ENCODE data around the gene C10orf95. TPM values are rescaled to one million over a fixed set of nuclear protein-coding genes. Genes with fewer than 3 reads are reported as not detected.

C10orf95 gene
- total and polyA plus RNA-seq, 2 of the 13 experiments (the other 11 are each of a cell fraction or from before 2014, with no cell fraction given) = 0.05 to 0.07 TPM

- TF ChIP-seq HCFC1 (IDR thresholded peaks at IDR 0.05; ENCODE audit: low read depth, low read length) (peak; percentile 79), ZNF577 (CRISPR knock-in tag; IDR thresholded peaks at IDR 0.05; ENCODE audit: borderline replicate concordance, low read depth) (no peak), ETV5 (CRISPR knock-in tag; IDR thresholded peaks at IDR 0.05; ENCODE audit: borderline replicate concordance) (peak; percentile 51; the same call in 1 of the 2 replicates), ZEB1 (IDR thresholded peaks at IDR 0.05; ENCODE audit: insufficient replicate concordance, low read depth) (peak; percentile 99), AKAP8 (CRISPR knock-in tag; IDR thresholded peaks at IDR 0.05) (0 out of 2 replicates have a peak, but pooled peaks have one; percentile 59), TARDBP (CRISPR knock-in tag; IDR thresholded peaks at IDR 0.05) (0 out of 2 replicates have a peak, but pooled peaks have one; percentile 61), MXD3 (CRISPR knock-in tag; IDR thresholded peaks at IDR 0.05) (0 out of 2 replicates have a peak, but pooled peaks have one; percentile 52), KAT8 (CRISPR knock-in tag; IDR thresholded peaks at IDR 0.05) (peak; percentile 87), SNAPC2 (CRISPR knock-in tag; IDR thresholded peaks at IDR 0.05) (0 out of 2 replicates have a peak, but pooled peaks have one; percentile 38), MYC (CRISPR knock-in tag; IDR thresholded peaks at IDR 0.05; ENCODE audit: borderline replicate concordance) (peak; percentile 59; the same call in 1 of the 2 replicates), PHF8 (CRISPR knock-in tag; IDR thresholded peaks at IDR 0.05) (no peak; the same call in 1 of the 2 replicates), ZNF225 (CRISPR knock-in tag; IDR thresholded peaks at IDR 0.05) (no peak), MAZ (IDR thresholded peaks at IDR 0.05; ENCODE audit: borderline replicate concordance, low read depth, low read length) (peak; percentile 97), MAZ (CRISPR knock-in tag; IDR thresholded peaks at IDR 0.05; ENCODE audit: low read depth) (peak; percentile 95), MED8 (CRISPR knock-in tag; IDR thresholded peaks at IDR 0.05; ENCODE audit: insufficient replicate concordance) (peak; percentile 32), ZNF235 (CRISPR knock-in tag; IDR thresholded peaks at IDR 0.05; ENCODE audit: borderline replicate concordance) (no peak), GATAD1 (CRISPR knock-in tag; IDR thresholded peaks at IDR 0.05) (peak; percentile 68), ZNF781 (CRISPR knock-in tag; IDR thresholded peaks at IDR 0.05; ENCODE audit: borderline replicate concordance, not compliant biosample characterization) (no peak), RORA (CRISPR knock-in tag; IDR thresholded peaks at IDR 0.05) (no peak), ZBTB3 (CRISPR knock-in tag; IDR thresholded peaks at IDR 0.05; ENCODE audit: borderline replicate concordance, low read depth) (no peak), ZNF343 (CRISPR knock-in tag; IDR thresholded peaks at IDR 0.05) (peak; percentile 86), IRX3 (CRISPR knock-in tag; IDR thresholded peaks at IDR 0.05; ENCODE audit: borderline replicate concordance, low read depth) (0 out of 2 replicates have a peak, but pooled peaks have one; percentile 37), CBX1 (IDR thresholded peaks at IDR 0.05; ENCODE audit: low read depth) (no peak), NR2C2 (CRISPR knock-in tag; IDR thresholded peaks at IDR 0.05; ENCODE audit: borderline replicate concordance) (peak; percentile 92)
- TF ChIP-seq, protein P1, sequence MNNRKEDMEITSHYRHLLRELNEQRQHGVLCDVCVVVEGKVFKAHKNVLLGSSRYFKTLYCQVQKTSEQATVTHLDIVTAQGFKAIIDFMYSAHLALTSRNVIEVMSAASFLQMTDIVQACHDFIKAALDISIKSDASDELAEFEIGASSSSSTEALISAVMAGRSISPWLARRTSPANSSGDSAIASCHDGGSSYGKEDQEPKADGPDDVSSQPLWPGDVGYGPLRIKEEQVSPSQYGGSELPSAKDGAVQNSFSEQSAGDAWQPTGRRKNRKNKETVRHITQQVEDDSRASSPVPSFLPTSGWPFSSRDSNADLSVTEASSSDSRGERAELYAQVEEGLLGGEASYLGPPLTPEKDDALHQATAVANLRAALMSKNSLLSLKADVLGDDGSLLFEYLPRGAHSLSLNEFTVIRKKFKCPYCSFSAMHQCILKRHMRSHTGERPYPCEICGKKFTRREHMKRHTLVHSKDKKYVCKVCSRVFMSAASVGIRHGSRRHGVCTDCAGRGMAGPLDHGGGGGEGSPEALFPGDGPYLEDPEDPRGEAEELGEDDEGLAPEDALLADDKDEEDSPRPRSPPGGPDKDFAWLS (CRISPR knock-in tag; IDR thresholded peaks at IDR 0.05; ENCODE audit: borderline replicate concordance) = no peak
- TF ChIP-seq, protein P2, sequence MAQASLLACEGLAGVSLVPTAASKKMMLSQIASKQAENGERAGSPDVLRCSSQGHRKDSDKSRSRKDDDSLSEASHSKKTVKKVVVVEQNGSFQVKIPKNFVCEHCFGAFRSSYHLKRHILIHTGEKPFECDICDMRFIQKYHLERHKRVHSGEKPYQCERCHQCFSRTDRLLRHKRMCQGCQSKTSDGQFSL (CRISPR knock-in tag; IDR thresholded peaks at IDR 0.05) = no peak
- TF ChIP-seq, protein P3, sequence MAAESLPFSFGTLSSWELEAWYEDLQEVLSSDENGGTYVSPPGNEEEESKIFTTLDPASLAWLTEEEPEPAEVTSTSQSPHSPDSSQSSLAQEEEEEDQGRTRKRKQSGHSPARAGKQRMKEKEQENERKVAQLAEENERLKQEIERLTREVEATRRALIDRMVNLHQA (CRISPR knock-in tag; IDR thresholded peaks at IDR 0.05) = no peak
Observed at GRCh38 chr10:102461187-102462054, 10.1 kb upstream of the C10orf95 start (continued).
